HG02938 (cell line): ENCODE measurements around the gene ROR2.

Source experiments
- ATAC-seq: cut with Tn5 transposase; IDR thresholded peaks from one replicate; pipeline ENCODE4 v1.9.1; 2021; ENCODE audit warnings: mild to moderate bottlenecking, moderate library complexity; ENCODE audit not compliant: unreplicated experiment

The ROR2 gene

DNA sequence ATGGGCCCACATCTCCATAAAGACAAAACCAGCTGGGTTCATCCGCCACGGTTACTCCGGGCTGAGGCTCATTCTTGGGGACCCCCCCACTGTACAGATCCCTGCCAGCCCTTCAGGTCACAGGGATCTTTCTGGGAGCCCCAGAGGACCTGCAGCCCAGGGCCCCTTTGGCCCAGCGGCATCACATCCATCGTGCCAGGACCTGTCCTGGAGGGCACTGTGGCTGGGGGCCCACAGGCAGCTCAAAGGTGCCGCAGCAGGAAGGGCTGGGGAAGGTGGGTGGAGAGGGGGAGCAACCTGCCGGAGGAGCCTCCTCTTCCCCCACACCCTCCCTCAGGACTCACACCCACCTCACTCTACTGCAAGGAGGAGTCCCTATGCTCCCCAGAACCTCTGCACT is 252.8 kb downstream of the ROR2 start:
- no peak for ATAC-seq

DNA sequence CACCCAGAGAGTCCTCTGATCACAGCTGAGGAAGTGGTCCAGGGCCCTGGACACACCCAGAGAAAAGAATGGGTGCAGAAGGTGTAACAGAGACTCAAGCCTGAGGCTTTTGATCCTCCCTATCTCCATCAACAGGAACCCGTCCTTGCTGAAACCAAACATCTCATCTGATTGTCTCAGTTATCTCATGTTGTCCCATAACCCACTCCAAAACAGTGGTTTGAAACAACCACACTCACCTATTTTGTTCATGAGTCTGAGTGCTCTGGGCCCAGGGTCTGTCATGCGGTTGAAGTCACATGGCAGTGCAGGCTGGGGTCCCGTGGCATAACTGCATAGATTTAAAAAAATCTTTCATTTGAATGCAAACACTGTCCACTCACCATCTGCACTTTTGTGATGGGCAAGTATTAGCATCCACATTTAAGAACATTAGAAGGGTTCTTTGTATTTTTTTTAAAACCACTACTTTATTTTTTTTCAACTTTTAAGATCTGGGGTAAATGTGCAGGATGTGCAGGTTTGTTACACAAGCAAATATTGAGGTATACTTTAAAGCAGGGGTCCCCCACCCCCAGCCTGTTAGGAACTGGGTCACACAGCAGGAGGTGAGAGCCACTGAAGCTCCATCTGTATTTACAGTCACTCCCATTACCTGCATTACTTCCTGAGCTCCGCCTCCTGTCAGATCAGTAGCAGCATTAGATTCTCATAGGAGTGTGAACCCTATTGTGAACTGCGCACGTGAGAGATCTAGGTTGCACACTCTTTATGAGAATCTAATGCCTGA is 255.8 kb downstream of the ROR2 start:
- ATAC-seq = no peak

DNA sequence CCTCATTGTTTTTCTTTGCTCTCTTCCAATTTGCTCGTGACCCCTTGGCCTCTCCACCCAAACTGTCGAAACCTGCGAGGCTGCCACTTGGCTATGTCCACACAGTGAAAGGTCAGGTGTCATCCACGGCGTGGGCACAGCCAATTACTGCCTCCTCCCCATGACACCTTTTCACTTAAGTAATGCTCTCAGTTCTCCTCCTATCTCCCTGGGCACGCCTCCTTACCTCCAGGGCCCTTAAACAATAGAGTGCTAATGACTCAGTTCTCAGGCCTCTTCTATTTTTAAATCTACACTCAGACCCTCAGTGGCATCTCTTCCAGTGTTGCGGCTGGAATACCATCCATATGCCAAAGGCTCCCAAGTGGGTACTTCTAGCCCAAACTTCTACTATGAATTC is 256.8 kb downstream of the ROR2 start:
- ATAC-seq = no peak

DNA sequence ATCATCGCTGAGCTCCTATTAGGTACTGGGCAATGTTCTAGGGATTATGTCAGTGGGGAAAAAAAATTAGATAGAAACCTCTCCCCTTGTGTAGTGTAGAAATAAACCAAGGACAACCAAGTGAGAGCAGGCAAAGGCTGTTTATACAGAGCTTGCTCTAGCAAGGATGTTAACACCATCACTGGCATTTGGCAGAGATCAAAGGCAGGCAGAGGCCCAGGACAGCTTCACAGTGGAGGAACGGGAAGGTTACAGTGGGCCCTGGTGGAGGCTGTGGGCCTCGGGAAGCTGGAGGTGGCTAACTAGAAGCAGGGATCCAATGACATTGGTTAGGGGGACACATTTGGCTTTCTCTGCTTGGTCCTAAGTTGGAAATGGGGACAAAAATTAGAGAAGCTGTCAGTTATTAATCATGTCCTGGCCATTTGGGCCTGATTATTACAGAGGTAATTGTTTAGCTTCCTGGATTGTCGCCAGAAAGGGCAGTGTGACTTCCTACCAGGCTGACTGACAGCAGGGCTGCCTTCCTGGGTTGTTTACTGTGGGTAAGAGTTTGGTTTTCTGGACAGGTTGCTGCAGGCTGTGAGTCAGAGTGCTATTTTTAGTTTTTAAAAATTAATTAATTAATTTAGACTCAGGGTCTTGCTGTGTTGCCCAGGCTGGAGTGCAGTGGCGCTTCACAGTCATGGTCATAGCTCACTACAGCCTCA is 259.3 kb downstream of the ROR2 start:
- ATAC-seq = no peak

DNA sequence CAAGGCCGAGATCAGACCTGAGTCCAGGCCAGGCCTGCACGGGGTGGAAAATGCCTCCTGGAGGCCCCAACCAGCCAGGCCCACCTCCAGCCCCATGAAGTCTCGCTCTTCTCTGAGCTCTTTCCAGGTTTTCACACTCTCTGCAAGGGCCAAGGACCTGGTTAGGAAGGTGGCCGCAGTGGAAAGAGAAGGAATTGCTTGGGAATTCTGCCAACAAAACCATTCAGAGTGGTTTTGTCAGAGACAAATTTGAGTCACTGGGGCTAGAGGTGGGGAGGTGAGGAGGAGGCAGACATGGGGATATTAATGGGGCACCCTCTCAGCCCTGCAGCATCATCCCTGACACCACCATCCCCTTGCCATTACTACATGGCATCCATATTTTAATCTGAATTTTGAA is 261.0 kb downstream of the ROR2 start:
- no peak for ATAC-seq

DNA sequence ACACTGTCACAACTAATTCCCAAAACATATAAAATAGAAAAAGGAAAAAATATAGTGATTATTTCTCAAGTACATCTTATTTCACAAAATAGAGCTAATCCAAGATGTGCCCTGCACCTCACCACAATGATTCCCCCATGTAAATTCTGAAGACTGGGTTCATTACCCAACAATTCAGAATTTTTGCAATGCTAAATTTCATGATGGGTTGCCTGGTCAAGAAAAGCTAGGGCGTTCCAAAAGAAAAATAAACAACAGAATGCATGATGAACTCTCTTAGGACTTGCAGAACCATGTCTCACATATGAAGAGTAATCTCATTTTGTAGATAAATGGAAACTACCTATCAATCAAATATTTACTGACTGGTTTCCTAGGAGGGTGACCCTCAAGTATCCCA is 266.8 kb downstream of the ROR2 start:
- ATAC-seq = no peak

DNA sequence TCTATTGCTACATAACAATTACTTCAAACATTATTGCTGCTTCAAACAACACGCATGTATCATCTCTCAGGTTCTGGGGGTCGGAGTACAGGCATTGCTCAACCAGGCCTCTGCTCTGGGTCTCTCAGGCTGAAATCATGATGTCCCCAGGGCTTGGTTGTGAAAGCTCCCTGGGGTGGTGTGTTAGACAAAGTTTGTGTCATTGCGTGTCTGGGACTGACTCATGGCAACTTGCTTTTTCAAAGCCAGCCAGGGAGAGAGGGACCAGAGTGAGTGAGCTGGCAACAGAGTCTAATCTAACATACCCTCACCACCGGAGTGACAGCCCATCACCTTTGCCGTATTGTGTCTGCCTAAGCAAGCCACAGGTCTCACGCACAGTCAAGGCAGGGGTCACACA is 267.2 kb downstream of the ROR2 start:
- no peak for ATAC-seq

DNA sequence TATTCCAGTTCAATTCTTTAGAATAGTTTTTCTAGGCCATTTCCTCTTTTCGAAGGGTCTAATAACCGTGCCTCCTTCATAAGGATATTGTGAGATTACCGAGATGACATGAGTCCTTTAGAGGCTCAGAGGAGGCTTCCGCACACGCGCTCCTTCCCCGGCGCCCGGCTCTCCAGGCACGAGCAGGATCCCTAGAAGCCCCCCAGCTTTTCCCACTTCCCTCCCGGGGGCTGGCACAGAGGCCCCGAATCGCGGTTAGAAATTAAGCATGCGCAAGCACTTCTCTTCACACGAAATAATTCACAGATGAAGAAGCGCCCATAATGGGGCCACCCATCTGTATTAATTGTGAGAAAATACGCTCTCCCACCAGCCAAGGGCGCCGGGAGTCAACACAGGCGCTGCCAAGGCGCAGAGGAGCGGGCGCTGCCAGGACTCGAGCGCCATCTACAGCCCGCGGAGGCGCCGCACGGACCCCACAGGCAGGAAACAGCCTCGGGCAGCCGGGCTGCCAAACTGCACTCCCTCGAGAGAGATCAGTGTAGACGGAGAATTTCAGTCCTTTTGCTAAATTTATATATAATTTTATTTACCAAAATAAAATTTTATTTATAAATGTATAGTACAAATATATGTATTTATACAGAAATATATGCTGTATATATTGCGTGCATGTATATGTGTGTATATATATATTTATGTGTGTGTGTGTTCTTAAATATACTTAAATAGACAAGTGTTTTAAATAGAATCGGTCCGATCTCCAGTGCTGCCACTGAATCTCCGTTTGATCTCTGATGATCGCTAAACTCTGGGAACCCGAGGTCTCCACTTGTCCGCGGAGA is 268.3 kb downstream of the ROR2 start:
- ATAC-seq = no peak

DNA sequence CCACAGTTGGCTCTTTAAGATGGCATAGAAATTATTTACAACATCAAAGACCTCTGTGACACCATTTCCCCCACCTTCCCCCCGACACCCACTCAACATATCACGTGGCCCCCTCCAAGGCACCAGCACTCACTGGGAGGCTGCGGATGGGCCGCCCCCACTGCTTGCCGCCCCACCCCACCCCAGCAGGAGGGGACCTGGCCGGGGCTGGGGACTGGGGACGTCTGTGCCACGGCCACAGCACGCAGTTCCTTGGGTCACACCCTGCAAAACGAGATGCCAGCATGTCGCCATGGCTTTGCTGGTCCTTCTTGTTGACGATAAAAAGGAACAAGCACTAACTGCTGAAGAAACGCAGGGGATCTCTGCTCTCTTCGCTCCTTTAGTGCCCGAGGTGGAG is 269.0 kb downstream of the ROR2 start:
- ATAC-seq = no peak

DNA sequence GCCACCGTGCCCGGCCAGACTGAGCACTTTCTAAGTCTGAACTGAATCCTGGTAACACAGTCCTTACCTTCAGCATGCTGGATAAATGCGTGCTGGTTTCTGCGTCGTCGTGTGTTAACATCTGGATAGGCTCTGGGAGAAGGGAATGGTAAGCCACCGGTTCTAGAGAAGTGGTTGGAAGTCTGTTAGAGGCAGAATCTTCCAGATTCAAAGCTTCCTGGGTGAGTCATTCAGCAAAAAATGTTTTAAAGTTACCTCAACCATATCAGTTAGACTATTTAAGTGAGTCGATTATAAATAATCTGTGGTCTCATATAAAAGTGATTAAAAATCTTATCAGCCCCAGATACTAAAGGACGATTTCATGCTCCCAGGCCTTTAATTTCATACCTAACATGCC is 269.9 kb downstream of the ROR2 start:
- no peak for ATAC-seq

DNA sequence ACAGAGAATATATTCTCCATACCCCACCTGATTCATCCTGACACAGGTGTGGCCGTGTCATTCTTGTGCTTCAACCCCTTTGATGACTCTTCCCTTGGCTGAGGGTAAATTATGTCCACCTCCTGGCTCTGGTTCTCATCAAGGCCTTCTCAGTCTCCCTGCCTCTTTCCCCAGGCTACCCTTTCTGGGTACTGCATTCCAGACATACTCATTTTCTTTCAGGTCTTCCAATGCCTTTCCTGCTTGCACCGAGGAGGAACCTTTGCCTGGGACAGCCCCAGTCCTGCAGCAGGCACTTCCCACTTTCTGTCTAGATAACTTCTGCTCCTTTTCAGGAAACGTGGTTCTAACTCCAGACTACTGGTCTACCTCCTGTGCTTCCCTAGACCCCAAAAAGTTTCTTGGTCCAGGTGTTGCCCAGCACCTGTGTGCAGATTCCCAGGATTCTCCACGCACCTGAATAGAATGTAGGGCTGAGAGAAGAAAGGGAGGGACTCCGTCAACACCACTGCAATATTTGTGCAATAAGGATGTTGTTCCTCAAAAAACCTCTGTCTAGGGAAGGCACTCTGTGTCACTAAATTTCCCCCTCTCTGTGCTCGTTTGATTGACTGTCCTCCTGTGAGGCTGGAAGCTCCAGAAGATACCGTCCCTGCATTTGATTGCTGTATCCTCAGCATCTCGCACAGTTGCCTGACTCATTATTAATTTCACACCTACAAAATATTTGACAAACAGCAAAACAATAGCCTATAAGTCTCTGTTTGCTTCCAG is 271.0 kb downstream of the ROR2 start:
- no peak for ATAC-seq

DNA sequence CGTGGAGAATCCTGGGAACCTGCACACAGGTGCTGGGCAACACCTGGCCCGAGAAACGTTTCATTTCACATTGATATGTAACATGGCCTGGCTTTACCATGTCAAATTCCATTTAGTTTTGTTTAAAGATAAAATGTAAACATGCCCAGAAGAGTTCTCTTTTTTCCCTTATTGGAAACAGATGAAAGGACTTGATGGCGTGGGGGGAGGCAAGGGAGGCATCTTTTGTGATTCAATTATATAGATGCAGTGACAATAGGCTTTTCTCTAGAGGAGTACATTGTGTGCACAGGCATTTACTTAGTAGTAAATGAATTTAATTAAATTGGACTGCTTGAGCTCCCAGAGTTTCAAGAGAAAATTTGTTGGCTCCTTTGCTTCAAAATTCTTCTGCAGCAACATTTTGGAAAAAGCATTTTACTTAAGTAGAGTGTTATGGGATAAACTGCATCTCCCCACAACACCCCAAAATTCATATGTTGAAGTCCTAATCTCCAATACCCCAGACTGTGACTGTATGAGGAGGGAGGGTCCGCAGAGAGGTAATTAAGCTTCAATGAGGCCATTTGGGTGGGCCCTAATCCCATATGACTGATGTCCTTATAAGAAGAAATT is 272.1 kb downstream of the ROR2 start:
- ATAC-seq = no peak

DNA sequence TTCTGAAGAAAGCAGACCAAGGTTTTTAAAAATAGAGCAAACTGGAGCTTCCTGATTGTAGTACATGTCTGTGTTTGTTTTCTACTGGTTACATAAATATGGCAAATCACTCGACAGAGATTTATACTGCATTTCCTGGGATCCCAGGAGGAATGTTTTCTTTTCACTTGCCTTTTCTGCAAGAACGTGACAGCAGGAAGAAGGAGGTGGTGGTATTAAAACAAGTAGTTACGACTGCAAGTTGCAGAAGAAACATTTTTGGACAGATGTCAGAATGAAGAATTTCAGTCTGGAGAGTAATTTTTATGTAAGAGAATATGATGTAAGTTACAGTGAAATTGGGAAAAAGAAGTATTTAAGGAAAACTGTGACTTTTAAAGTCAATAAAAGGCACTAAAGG is 272.7 kb downstream of the ROR2 start:
- ATAC-seq = no peak

DNA sequence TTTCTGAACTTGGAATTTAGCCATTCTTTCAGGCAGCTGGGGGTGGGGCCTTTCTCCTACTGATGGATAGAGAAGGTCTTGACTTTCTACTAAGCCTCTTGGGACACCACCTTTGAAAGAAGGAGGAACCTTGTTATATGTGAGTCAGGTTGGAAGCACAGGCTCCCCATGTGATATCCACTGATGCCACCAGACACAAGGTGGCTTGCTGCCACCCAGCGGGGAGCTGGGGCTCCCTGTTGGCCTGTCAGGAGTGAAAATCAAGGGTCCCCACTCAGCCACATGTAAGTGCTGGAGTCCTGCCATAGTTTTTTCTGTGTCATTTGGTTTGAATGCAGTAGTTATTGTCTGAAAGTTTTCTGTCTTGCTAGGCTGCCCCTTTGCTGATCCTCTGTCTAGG is 274.0 kb downstream of the ROR2 start:
- no peak for ATAC-seq

DNA sequence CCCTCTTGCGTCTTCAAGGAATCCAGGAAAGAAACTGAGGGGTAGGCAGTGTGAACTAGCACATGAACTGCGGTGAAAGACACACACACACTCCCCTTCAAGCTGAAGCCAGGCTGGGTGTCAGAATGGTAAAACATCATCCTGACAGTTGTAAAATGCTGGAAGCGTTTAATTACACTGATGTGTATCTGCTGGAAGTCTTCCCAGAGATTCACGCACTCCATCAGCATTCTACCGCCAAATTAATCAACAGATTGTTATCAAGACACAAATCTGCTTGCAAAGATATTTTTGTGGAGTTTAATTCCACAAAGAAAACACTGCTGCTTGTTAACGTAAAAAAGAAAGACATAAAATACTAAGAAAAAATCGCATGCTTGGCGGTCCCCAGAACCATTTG is 285.4 kb downstream of the ROR2 start:
- no peak for ATAC-seq

DNA sequence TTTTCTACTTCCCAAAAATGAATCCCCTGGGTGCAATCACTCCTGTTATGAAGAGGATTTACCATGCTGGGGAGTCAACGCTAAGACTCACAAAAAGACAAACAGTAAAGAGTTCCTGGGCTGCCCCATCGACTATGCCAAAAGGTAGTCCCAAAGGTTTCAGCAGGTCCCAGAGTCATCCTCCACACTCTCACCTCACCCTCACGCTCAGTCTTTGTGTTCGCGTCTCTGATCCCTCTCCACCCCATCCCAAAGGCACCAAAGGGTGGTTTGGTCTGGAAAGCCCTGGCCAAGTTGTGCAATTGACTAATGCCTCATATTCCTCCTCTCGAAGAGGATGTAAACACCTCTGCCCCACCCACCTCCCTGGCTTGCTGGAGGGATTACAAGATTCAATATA is 286.2 kb downstream of the ROR2 start:
- ATAC-seq = no peak

DNA sequence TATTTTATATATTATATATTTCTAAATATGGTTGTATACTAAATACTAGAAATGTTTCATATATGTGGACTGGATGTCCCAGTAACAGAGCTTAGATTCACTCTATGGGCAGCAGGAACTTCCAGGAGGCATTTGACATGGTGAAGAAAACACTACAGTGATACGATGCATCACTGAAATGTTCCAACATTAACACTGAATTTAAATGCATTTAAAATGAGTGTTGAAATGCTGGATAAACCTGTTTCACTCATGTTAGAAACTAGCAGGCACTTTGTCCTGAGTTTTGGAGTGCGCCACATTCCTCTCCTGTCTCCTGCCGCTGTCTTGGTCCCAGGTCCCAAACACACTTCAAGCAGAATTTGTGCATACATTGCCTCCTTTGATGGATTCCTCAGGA is 288.6 kb downstream of the ROR2 start:
- no peak for ATAC-seq

DNA sequence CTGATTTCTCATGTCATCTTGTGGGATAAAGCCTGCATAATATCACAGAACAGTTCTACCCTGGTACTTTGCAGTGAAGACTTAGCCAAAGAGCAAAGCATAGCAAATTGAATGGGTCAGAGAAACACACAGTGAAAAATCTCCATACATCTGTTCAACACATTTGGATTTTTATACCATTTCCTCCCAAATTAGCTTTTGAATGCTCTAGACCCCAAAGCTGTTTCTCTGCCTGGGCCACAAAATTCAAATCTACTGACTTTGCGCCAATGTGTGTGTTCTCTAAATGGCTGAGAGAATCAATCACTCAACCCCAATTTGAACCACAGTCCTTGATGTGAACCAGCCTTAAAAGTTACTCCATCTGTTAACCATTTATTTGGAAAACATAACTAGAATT is 289.5 kb downstream of the ROR2 start:
- no peak for ATAC-seq

DNA sequence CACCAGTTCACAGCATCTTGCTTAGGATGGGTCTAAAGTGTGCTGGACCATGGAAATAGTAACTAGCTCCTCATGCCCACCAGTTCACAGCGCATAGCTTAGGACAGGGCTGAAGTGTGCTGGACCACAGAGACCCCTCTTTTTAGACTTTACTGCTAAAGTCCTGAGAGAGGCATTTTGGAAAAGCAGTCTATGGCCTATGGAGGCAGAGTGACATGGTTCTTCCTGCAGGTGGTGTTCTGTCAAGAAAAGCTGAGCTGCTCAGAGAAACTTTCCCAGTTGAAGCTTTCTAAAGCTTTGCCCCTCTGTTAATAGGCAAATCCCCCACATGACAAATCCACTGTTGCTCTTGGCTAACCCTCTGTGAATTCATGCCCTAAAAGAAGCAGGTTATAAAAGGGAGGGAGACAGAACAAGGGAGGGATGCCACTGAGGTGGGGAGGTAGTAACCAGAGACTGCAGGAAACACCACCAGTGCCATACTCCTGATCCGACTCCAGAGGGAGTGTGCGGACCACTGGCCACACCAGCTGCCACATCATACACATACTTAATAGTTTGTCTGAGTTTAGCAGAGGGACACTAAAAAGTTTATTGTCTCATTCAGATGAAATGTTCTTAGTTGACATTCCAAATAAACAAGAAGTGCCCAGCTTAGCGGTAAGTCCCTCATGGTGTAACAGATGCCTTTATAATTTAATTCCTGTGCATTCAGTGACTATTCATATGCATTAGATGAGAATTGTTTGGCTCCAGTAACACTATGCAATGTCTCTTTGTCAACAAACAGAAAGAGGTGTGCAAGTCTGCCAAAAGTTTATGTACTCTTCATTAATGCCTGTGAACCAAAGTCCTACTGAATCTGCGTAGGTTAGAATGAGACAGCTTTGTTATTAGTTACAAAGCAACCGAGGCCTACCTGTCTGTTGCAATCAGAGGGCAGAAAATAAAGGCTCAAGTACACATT is 290.2 kb downstream of the ROR2 start:
- ATAC-seq = no peak
